ENCODE measurements around the gene EPB41. TPM values are rescaled to one million over a fixed set of nuclear protein-coding genes. Genes with fewer than 3 reads are reported as not detected.

The EPB41 gene
- total and polyA plus RNA-seq, 2 of the 4 experiments (the other 2 are of a cell fraction): 4.6 to 10.0 TPM

GRCh38 chr1:28871631-28872401 lies 42.6 kb upstream of the EPB41 start:
- Histone ChIP-seq H3K4me2 (ENCODE audit: low read depth, low read length) (no peak overlapping the region), H2AK5ac (ENCODE audit: low read depth, low read length) (no peak overlapping the region), H3K9me1 (ENCODE audit: insufficient read depth, low read length) (no peaks in the 10 kb centered on the region), H3K18ac (ENCODE audit: low read depth, low read length) (no peak overlapping the region), H3K9ac (ENCODE audit: low read depth, low read length) (no peak overlapping the region), H2AFZ (replicated peaks; ENCODE audit: low read length, poor library complexity) (no peak overlapping the region), H3K27ac (ENCODE audit: insufficient read depth, low read length) (no peak overlapping the region), H3K79me1 (ENCODE audit: low read depth in 1 of 2, low read length in 2 of 2) (no peaks in the 10 kb centered on the region), H3K14ac (replicated peaks; ENCODE audit: low read depth, low read length) (no peak overlapping the region), H3K27me3 (ENCODE audit: control insufficient read depth, insufficient read depth, low read length) (peaks cover 24% of the 10 kb centered on the region), H2BK15ac (ENCODE audit: low read depth, low read length) (no peak overlapping the region), H3K4me3 (ENCODE audit: insufficient read depth, low read depth, low read length) (no peak overlapping the region), H3K4me1 (ENCODE audit: control insufficient read depth, insufficient read depth, low read length) (no peaks in the 10 kb centered on the region), H2BK5ac (ENCODE audit: low read depth, low read length, poor library complexity, severe bottlenecking) (no peak overlapping the region), H3K4ac (ENCODE audit: low read depth, low read length) (no peak overlapping the region), H3K9me3 (ENCODE audit: control insufficient read depth, insufficient read depth, low read length) (no peaks in the 10 kb centered on the region), H3K56ac (ENCODE audit: extremely low read depth, insufficient read depth, low read length) (no peak overlapping the region), H2BK120ac (ENCODE audit: low read depth, low read length) (no peak overlapping the region), H4K5ac (ENCODE audit: low read depth, low read length) (no peak overlapping the region), H3K36me3 (ENCODE audit: control insufficient read depth, insufficient read depth, low read length) (no peaks in the 10 kb centered on the region), H3K23ac (ENCODE audit: low read depth, low read length) (no peak overlapping the region), H2BK20ac (ENCODE audit: low read depth, low read length) (no peak overlapping the region), H4K20me1 (ENCODE audit: insufficient read depth, low read length) (no peaks in the 10 kb centered on the region), H4K8ac (ENCODE audit: low read depth in 2 of 2, low read length in 2 of 2) (no peak overlapping the region), H4K91ac (ENCODE audit: insufficient read depth, low read depth, low read length) (no peak overlapping the region), H2AK9ac (replicated peaks; ENCODE audit: low read depth, low read length, poor library complexity) (no peak overlapping the region)
- intact Hi-C loops (cut with micrococcal nuclease): no loop called here
- BruUV-seq (replicated peaks): no TSS peak
- TF ChIP-seq RFX5 (IDR thresholded peaks at IDR 0.05; ENCODE audit: low read depth, low read length) (no peak), CEBPB (IDR thresholded peaks at IDR 0.05; ENCODE audit: low read depth, low read length) (no peak), MXI1 (IDR thresholded peaks at IDR 0.05; ENCODE audit: borderline replicate concordance, low read depth, low read length) (no peak), MAZ (IDR thresholded peaks at IDR 0.05; ENCODE audit: borderline replicate concordance, low read depth, low read length) (no peak), NFE2L2 (IDR thresholded peaks at IDR 0.05; ENCODE audit: low read depth, low read length) (no peak), BHLHE40 (IDR thresholded peaks at IDR 0.05; ENCODE audit: low read depth, low read length) (no peak), CTCF (conservative IDR thresholded peaks at IDR 0.05; ENCODE audit: low read depth, low read length) (no peak), RCOR1 (IDR thresholded peaks at IDR 0.05; ENCODE audit: insufficient replicate concordance, low read length) (no peak), SMC3 (IDR thresholded peaks at IDR 0.05; ENCODE audit: low read depth, low read length) (no peak), MAFK (IDR thresholded peaks at IDR 0.05; ENCODE audit: low read depth, low read length) (no peak), USF2 (IDR thresholded peaks at IDR 0.05; ENCODE audit: low read depth, low read length) (no peak), FOS (IDR thresholded peaks at IDR 0.05; ENCODE audit: low read depth, low read length) (no peak), POLR2A (IDR thresholded peaks at IDR 0.05; ENCODE audit: low read depth, low read length) (no peak), ELK1 (IDR thresholded peaks at IDR 0.05; ENCODE audit: borderline replicate concordance, low read depth, low read length) (no peak), CHD1 (IDR thresholded peaks at IDR 0.05; ENCODE audit: low read depth, low read length) (no peak), RAD21 (IDR thresholded peaks at IDR 0.05; ENCODE audit: low read length) (no peak)
- 90% methylated on average over 4 of the region's 12 CpGs; no CpG with 5 or more reads in 1 of the 2 experiments for WGBS, 2 experiments (ENCODE audit: extremely low coverage in 2 of 2, insufficient read length in 1 of 2)
- ChIA-PET CTCF (no interaction called here), POLR2A (ENCODE audit: unreplicated experiment) (no interaction called here)
- in situ Hi-C loops (cut with MboI; ENCODE audit: low sequenced_read_pairs): no loop called here
- ATAC-seq (ENCODE audit: low read depth) (no peak), DNase-seq (no peak)
- dilution Hi-C loops (cut with HindIII; ENCODE audit: low sequenced_read_pairs, unreplicated experiment): no loop called here

All from IMR-90 (cell line).